Renal cortex interstitium (tissue), 11 donors: ENCODE data around the gene CDC37. TPM values are rescaled to one million over a fixed set of nuclear protein-coding genes. Genes with fewer than 3 reads are reported as not detected.
A peak's percentile ranks its signal among the peaks of the same experiment; 100 is the strongest.
"Not testable (repeated sequence)": the region's sequence is repeated elsewhere in the genome, so short reads cannot be mapped to it uniquely, and the experiment has no call there.

Experiments
- DNase-seq, 11 donors: peaks; one replicate each; pipeline ENCODE4 v3.0.0-alpha.2; 2013; ENCODE audit warnings: low read depth in 9 of 11, low spot score in 4 of 11; ENCODE audit errors: extremely low read depth in 1 of 11
- polyA plus RNA-seq, 3 donors: library from polyadenylated mRNA; unstranded; fragments of 120-200 nt; gene quantifications; one replicate each; pipeline ENCODE4 v1.2.1, GENCODE V29; 2013; ENCODE audit not compliant: insufficient read length in 3 of 3

The CDC37 gene
- polyA plus RNA-seq, 3 donors = 132 to 185 (median 178) TPM

DNA sequence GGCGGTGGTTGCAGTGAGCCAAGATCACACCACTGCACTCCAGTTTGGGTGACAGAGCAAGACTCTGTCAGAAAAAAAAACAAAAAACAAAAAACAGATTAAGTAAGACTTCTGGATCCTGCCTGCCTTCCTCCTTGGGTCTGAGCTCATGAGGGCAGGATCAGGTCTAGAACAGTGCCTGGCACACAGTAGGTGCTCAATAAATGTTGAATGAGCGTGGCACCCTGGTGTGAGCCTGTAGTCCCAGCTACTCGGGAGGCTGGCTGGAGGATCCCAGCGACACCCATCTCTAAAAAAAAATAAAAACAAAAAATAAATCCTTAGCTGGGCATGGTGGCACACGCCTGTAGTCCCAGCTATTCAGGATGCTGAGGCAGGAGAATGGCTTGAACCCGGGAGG, 2.8 kb upstream of the CDC37 start:
- DNase-seq = no peak

GRCh38 chr19:10404888-10405820, 1.8 kb upstream of the CDC37 start:
- no peak for DNase-seq

DNA sequence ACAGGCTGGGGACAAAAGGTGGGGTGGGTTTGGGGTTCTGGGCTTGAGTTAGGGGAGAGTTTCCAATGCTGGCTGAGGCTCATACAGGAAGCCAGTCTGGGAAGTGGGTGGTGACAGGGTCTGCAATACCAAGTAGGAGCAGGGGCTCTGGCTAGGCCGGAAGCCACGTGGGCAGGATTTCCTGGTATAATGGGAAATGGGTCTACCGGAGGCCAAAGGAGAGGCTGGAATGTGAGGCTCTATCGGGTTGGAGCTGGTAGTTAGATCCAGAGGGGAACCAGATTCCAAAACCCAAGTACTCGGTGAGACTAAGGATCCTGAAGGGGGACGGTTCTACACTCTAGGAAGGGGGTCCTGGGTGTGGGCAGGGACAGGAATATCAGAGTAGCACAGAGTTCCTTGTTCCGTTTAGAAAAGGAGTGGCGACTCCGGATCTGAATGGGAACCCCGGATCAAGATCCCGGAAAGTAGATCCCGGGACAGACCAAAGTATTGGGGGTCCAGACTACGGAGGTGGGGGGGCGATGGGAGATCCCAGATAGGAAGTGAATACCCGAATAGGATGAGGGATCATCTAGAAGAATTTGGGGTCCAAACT, 802 bp downstream of the CDC37 start:
- DNase-seq = no peak

- DNase-seq = no peak
Observed at GRCh38 chr19:10399878-10400277, 3.5 kb downstream of the CDC37 start.

DNA sequence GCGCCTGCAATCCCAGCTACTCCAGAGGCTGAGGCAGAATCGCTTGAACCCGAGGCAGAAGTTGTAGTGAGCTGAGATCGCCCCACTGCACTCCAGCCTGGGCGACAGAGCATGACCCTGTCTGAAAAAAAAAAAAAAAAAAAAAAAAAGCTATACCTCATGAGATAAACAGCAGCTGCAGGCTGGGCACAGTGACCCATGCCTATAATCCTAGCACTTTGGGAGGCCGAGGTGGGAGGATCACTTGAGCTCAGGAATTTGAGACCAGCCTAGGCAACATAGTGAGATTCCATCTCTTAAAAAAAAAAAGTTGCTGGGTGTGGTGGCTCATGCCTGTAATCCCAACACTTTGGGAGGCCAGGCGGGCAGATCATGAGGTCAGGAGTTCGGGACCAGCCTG, 4.0 kb downstream of the CDC37 start:
- DNase-seq = not testable (repeated sequence)

DNA sequence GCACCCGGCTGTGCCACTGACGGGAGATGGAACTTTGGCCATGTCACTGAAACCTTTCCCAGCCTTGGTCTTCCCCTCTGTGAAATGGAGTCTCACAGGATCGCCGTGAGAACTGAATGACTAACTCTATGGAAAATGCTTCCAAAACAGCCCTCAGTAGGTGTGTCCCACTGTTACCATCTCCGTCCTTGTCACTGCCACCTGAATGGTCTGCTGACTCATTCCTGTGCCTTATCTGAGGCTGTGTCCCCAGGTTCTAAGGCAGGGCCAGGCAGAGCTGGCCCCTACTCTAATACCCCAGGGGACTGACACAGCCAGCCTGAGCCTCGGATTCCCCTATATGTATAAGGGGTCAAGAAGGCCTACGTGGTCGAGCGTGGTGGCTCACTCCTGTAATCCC, 4.5 kb downstream of the CDC37 start:
- DNase-seq = no peak

GRCh38 chr19:10395917-10396316, 7.4 kb downstream of the CDC37 start:
- no peak for DNase-seq

GRCh38 chr19:10395436-10395835, 7.9 kb downstream of the CDC37 start:
- no peak for DNase-seq

GRCh38 chr19:10395003-10395402, 8.3 kb downstream of the CDC37 start:
- DNase-seq = no peak

- DNase-seq = no peak
Observed at GRCh38 chr19:10393137-10393536, 10.2 kb downstream of the CDC37 start.

- DNase-seq = no peak
Observed at GRCh38 chr19:10392120-10392519, 11.2 kb downstream of the CDC37 start.

DNA sequence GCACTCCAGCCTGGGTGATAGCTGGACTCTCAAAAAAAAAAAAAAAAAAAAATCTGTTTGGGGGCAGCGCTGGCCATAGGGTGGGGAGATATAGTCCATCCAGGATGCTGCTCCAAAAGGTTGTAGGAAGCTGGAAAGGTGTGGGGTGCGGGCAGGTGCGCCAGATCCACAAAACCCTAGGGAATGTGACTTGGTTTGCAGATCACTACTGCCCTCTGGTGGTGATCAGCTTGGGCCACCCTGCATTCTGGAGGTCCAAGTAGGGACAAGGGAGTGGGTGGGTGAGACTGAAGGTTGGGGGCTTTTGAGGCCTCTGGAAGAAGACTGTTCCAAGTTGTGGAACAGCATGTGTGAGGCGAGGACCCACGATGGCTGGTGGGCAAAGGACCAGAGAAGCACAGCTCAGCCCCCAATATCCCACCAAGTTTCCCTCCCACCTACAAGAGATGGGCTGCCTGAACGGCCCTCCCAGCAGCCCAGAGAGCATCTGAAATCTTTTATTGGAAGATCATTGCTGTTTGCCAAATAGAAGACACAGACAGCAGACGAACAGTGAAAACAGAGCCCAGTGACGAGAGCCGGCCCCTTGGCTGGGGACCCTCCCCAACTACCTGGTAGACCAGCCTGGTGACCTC, 12.6 kb downstream of the CDC37 start:
- DNase-seq = peak in 7 of 11 donors; percentile 38 to 63 (median 51)

- no peak for DNase-seq
Observed at GRCh38 chr19:10389863-10390262, 13.5 kb downstream of the CDC37 start.

DNA sequence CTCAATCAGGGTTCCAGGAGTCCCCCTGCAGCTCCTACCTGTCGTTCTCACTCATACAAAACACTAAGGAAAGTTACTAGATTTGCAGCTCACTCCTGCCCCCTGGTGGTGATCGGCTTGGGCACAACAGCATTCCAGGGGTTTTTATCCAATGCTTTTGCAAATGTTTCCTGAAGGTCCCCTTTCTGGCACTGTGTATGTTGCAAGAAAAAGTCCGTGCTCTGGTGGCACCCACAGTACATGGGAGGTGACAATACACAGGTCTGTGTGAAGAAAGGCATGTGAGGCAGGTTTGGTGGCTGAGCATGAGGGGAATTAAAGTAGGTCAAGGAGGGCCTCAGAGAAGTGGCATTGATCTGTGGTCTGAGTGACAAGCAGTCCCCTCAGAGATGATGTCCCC, 14.4 kb downstream of the CDC37 start:
- DNase-seq = peak; percentile 63 to 87 (median 75)

GRCh38 chr19:10384580-10384979, 18.8 kb downstream of the CDC37 start:
- no peak for DNase-seq

DNA sequence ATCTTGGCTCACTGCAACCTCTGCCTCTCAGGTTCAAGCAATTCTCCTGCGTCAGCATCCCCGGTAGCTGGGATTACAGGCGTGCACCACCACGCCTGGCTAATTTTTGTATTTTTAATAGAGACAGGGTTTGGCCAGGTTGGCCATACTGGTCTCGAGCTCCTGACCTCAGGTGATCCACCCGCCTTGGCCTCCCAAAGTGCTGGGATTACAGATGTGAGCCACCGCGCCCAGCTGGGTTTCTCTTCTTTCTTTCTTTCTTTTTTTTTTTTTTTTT, 20.2 kb downstream of the CDC37 start:
- not testable (repeated sequence) for DNase-seq

DNA sequence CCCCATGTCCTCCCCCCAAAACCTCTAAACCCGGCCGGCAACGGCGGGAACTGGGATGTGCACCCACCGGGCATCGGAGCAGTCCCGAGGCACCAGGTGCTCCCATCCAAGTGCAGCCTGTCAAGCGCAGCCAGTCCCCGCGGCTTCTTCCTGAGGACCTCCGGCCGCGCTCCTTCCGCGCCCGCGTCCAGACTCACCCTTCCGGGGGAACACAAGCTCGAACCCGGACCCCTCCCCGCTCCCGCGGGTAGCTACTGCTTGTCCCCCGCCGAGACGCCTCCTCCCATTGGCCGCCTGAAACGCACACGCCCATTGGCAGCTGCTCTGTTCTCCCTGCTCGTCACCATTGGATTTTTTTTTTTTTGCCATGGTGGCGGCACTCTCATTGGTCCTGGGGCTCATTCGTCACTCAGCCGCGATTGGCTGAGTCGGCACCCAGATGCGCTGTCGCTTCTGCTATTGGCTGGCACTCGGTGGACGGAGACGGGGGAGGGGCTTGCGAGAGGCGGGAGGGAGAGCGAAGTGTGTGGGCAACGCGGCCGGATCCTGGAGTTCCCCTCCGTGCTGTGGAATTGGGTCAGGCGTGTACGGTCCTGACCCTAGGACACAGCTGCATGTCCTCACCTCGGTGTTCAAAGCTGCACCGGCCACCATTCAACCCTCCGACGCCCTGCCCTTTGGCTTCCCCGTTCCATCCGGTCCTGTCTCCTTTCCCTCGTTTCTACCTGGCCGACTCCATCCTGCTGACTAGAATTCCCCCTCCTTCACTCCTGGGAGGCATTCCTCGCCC, 22.8 kb downstream of the CDC37 start, which contains the start of gene TYK2:
TSS of gene TYK2 (minus strand) at position 260 of the 790 bp plus-strand sequence. CDS start 2,166 bp downstream, outside the sequence.
- DNase-seq = peak; percentile 95 to 99 (median 98)

DNA sequence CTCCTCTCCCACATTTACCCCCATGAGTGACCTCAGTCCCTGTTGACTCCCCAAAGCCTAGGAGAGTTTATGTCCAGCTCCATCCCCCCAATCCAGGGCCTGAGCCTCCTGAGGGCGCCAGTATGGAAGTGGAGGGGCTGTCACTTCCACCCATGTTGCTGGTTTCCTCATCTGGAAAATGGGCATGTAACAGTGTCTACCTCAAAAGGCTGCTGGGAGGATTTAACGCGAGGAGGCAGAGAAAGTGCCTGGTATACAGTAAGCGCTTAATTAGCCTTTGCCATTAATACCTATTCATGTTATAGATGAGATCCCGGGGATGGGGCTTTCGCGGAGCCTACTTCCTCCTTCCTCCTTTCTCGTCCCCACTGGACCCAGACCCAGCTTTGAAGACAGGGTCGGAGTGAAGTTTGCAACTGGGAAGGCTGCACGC, 23.4 kb downstream of the CDC37 start:
- DNase-seq = no peak

- DNase-seq = no peak
Observed at GRCh38 chr19:10378124-10378523, 25.2 kb downstream of the CDC37 start.
